ENCODE results near the gene IFT57. TPM values are rescaled to one million over a fixed set of nuclear protein-coding genes. Genes with fewer than 3 reads are reported as not detected.
"Not testable (repeated sequence)": the region's sequence is repeated elsewhere in the genome, so short reads cannot be mapped to it uniquely, and the experiment has no call there.

The IFT57 gene
- total RNA-seq, 1 donor from 2014 or later: 17.6 TPM

- DNase-seq (ENCODE audit: low read depth): no peak
- TF ChIP-seq CTCF (IDR thresholded peaks at IDR 0.05; ENCODE audit: insufficient read depth, low read length, severe bottlenecking): no peak
- FAIRE-seq: no peak
- no peaks in the 10 kb centered on the region for H3K27me3 ChIP-seq (ENCODE audit: control insufficient read depth, insufficient read depth, low read length)
- H3K36me3 ChIP-seq (ENCODE audit: control insufficient read depth, insufficient read depth, low read length): peaks cover 1% of the 10 kb centered on the region
- no peak overlapping the region for H3K4me3 ChIP-seq (ENCODE audit: low read depth, low read length)
Measured at GRCh38 chr3:108158251-108158650, 64.0 kb downstream of the IFT57 start.

GRCh38 chr3:108157273-108157672, 65.0 kb downstream of the IFT57 start:
- Histone ChIP-seq H3K4me3 (ENCODE audit: low read depth, low read length) (no peak overlapping the region), H3K27me3 (ENCODE audit: control insufficient read depth, insufficient read depth, low read length) (no peaks in the 10 kb centered on the region), H3K36me3 (ENCODE audit: control insufficient read depth, insufficient read depth, low read length) (peaks cover 1% of the 10 kb centered on the region)
- TF ChIP-seq CTCF (IDR thresholded peaks at IDR 0.05; ENCODE audit: insufficient read depth, low read length, severe bottlenecking): no peak
- no peak for DNase-seq (ENCODE audit: low read depth)
- no peak for FAIRE-seq

- H3K27me3 ChIP-seq (ENCODE audit: control insufficient read depth, insufficient read depth, low read length): no peaks in the 10 kb centered on the region
- H3K4me3 ChIP-seq (ENCODE audit: low read depth, low read length): no peak overlapping the region
- TF ChIP-seq CTCF (IDR thresholded peaks at IDR 0.05; ENCODE audit: insufficient read depth, low read length, severe bottlenecking): no peak
- FAIRE-seq: no peak
- no peak for DNase-seq (ENCODE audit: low read depth)
- no peaks in the 10 kb centered on the region for H3K36me3 ChIP-seq (ENCODE audit: control insufficient read depth, insufficient read depth, low read length)
Measured at GRCh38 chr3:108156312-108156853, 65.8 kb downstream of the IFT57 start.

- not testable (repeated sequence) for H3K27me3 ChIP-seq (ENCODE audit: control insufficient read depth, insufficient read depth, low read length); H3K36me3 ChIP-seq (ENCODE audit: control insufficient read depth, insufficient read depth, low read length); H3K4me3 ChIP-seq (ENCODE audit: low read depth, low read length); DNase-seq (ENCODE audit: low read depth); FAIRE-seq
Measured at GRCh38 chr3:108155642-108156041, 66.6 kb downstream of the IFT57 start.

- DNase-seq (ENCODE audit: low read depth): peak; percentile 70
- no peaks in the 10 kb centered on the region for H3K36me3 ChIP-seq (ENCODE audit: control insufficient read depth, insufficient read depth, low read length)
- TF ChIP-seq CTCF (IDR thresholded peaks at IDR 0.05; ENCODE audit: insufficient read depth, low read length, severe bottlenecking): peak; percentile 25
- no peak overlapping the region for H3K4me3 ChIP-seq (ENCODE audit: low read depth, low read length)
- no peaks in the 10 kb centered on the region for H3K27me3 ChIP-seq (ENCODE audit: control insufficient read depth, insufficient read depth, low read length)
- no peak for FAIRE-seq
Measured at GRCh38 chr3:108153451-108153981, 68.7 kb downstream of the IFT57 start.

GRCh38 chr3:108152274-108152673, 70.0 kb downstream of the IFT57 start:
- H3K27me3 ChIP-seq (ENCODE audit: control insufficient read depth, insufficient read depth, low read length): no peaks in the 10 kb centered on the region
- no peak overlapping the region for H3K4me3 ChIP-seq (ENCODE audit: low read depth, low read length)
- FAIRE-seq (no peak), DNase-seq (ENCODE audit: low read depth) (no peak)
- no peak for TF ChIP-seq CTCF (IDR thresholded peaks at IDR 0.05; ENCODE audit: insufficient read depth, low read length, severe bottlenecking)
- H3K36me3 ChIP-seq (ENCODE audit: control insufficient read depth, insufficient read depth, low read length): no peaks in the 10 kb centered on the region

All from bronchial epithelial cell (primary cell).